PC-9 (cell line): ENCODE results near the gene NUTM1. TPM values are rescaled to one million over a fixed set of nuclear protein-coding genes. Genes with fewer than 3 reads are reported as not detected.

ENCODE experiments used
- BruUV-seq: library from RNA; stranded (reverse); fragments of 400-500 nt; replicated peaks from 2 replicates; lab custom pipeline; 2021; lab: Mats Ljungman, UMichigan
- CTCF ChIA-PET: fragments of 300-600 bp; sonication (Branson Sonifier 250); formaldehyde crosslinking; loops from one replicate; lab custom pipeline; 2022; ENCODE audit warnings: antibody characterized with exemption; lab: Charles Lee
- POLR2A ChIA-PET: fragments of 300-600 bp; sonication (Branson Sonifier 250); formaldehyde crosslinking; loops from one replicate; lab custom pipeline; 2022; ENCODE audit warnings: antibody characterized with exemption; ENCODE audit not compliant: unreplicated experiment; lab: Charles Lee
- DNase-seq, 2 experiments: peaks; one replicate each; pipeline versions ENCODE4 v3.0.0 to v3.0.0-alpha.2; 2015 to 2022; ENCODE audit warnings: mixed read lengths in 1 of 2
- H2AFZ ChIP-seq: fragments of 200-600 bp; sonication (generic); 2 replicates; pipeline ENCODE4 v1.8.1; 2017; ENCODE audit warnings: antibody characterized with exemption
- H3F3A ChIP-seq: fragments of 200-600 bp; sonication (generic); 2 replicates; pipeline ENCODE4 v1.8.1; 2017; ENCODE audit warnings: antibody characterized with exemption, mild to moderate bottlenecking, low read depth; ENCODE audit not compliant: insufficient read depth
- H3K27ac ChIP-seq: fragments of 200-600 bp; sonication (generic); 2 replicates; pipeline ENCODE4 v1.6.1; 2016; ENCODE audit warnings: mixed run types
- H3K27me3 ChIP-seq: fragments of 200-600 bp; sonication (generic); 2 replicates; pipeline ENCODE4 v1.6.1; 2016; ENCODE audit warnings: low read depth, mixed run types; ENCODE audit not compliant: insufficient read depth
- H3K36me3 ChIP-seq: fragments of 200-600 bp; sonication (generic); 2 replicates; pipeline ENCODE4 v1.6.1; 2016; ENCODE audit warnings: low read depth, mixed run types
- H3K4me1 ChIP-seq: fragments of 200-600 bp; sonication (generic); replicated peaks from 2 replicates; pipeline ENCODE4 v1.6.1; 2016; ENCODE audit warnings: mixed run types; ENCODE audit not compliant: insufficient read depth
- H3K4me2 ChIP-seq: fragments of 200-600 bp; sonication (generic); 2 replicates; pipeline ENCODE4 v1.6.1; 2017; ENCODE audit warnings: mixed run types
- H3K4me3 ChIP-seq: fragments of 200-600 bp; sonication (generic); 2 replicates; pipeline ENCODE4 v1.6.1; 2016; ENCODE audit warnings: mixed run types
- H3K79me2 ChIP-seq: fragments of 200-600 bp; sonication (generic); 2 replicates; pipeline ENCODE4 v1.6.1; 2017; ENCODE audit warnings: low read depth, mixed run types
- H3K9me2 ChIP-seq: fragments of 200-600 bp; sonication (generic); 2 replicates; pipeline ENCODE4 v1.8.1; 2017; ENCODE audit warnings: mild to moderate bottlenecking; ENCODE audit not compliant: insufficient read depth
- H3K9me3 ChIP-seq: fragments of 200-600 bp; sonication (generic); 2 replicates; pipeline ENCODE4 v1.8.1; 2016; ENCODE audit warnings: low read depth; ENCODE audit not compliant: insufficient read depth
- H4K20me1 ChIP-seq: fragments of 200-600 bp; sonication (generic); 2 replicates; pipeline ENCODE4 v1.8.1; 2017; ENCODE audit not compliant: insufficient read depth
- CTCF ChIP-seq: fragments of 200-600 bp; sonication (generic); conservative IDR thresholded peaks from 2 replicates; pipeline ENCODE4 v1.6.1; 2017; ENCODE audit warnings: mixed run types, antibody characterized with exemption, mild to moderate bottlenecking, moderate library complexity
- EZH2 ChIP-seq: fragments of 200-600 bp; sonication (generic); IDR thresholded peaks from 2 replicates; pipeline ENCODE4 v1.8.0; 2017; ENCODE audit warnings: antibody characterized with exemption, low read depth
- intact Hi-C: fragments of 100-400 bp; cut with micrococcal nuclease; formaldehyde crosslinking; loops from one replicate; pipeline ENCODE4 v1.10.0; 2022; ENCODE audit not compliant: unreplicated experiment
- total RNA-seq: library from RNA; stranded (reverse); gene quantifications from 2 replicates; pipeline ENCODE4 v1.2.3, GENCODE V29; 2021

NUTM1 gene
- total RNA-seq, 1 experiment from 2014 or later, result not detected

- POLR2A ChIA-PET, result no interaction called here
- H3K9me2 ChIP-seq, result no peaks in the 10 kb centered on the region
Measured at GRCh38 chr15:34324933-34325332, 18.2 kb upstream of the NUTM1 start.

GRCh38 chr15:34325368-34325767, 17.7 kb upstream of the NUTM1 start:
- no peak overlapping the region for H2AFZ ChIP-seq
- CTCF ChIA-PET, result no interaction called here
- no peak overlapping the region for H3K4me3 ChIP-seq
- BruUV-seq, result no TSS peak
- DNase-seq, result no peak
- intact Hi-C loops, result no loop called here
- H3K4me1 ChIP-seq, result no peaks in the 10 kb centered on the region
- H3K9me2 ChIP-seq, result no peaks in the 10 kb centered on the region
- TF ChIP-seq EZH2, result no peak
- no peak for TF ChIP-seq CTCF
- no peaks in the 10 kb centered on the region for H4K20me1 ChIP-seq
- H3K4me2 ChIP-seq, result no peak overlapping the region
- no peaks in the 10 kb centered on the region for H3K79me2 ChIP-seq
- H3K9me3 ChIP-seq, result no peaks in the 10 kb centered on the region
- POLR2A ChIA-PET, result no interaction called here
- no peaks in the 10 kb centered on the region for H3K36me3 ChIP-seq
- H3F3A ChIP-seq, result no peaks in the 10 kb centered on the region
- no peak overlapping the region for H3K27ac ChIP-seq
- no peaks in the 10 kb centered on the region for H3K27me3 ChIP-seq

More at GRCh38 chr15:34324933-34325332, 18.2 kb upstream of the NUTM1 start:
- H4K20me1 ChIP-seq, result no peaks in the 10 kb centered on the region
- no peak overlapping the region for H3K27ac ChIP-seq
- no peaks in the 10 kb centered on the region for H3K27me3 ChIP-seq
- H3F3A ChIP-seq, result no peaks in the 10 kb centered on the region
- H3K36me3 ChIP-seq, result no peaks in the 10 kb centered on the region
- CTCF ChIA-PET, result no interaction called here
- H3K9me3 ChIP-seq, result no peaks in the 10 kb centered on the region
- no peak overlapping the region for H3K4me2 ChIP-seq
- no peak for TF ChIP-seq CTCF
- no peak for TF ChIP-seq EZH2
- no peaks in the 10 kb centered on the region for H3K4me1 ChIP-seq
- BruUV-seq, result no TSS peak
- no peak overlapping the region for H3K4me3 ChIP-seq
- no peak overlapping the region for H2AFZ ChIP-seq
- H3K79me2 ChIP-seq, result no peaks in the 10 kb centered on the region
- no peak for DNase-seq
- intact Hi-C loops, result no loop called here

- Histone ChIP-seq H3K79me2 (no peaks in the 10 kb centered on the region), H3K4me3 (no peak overlapping the region), H3K36me3 (no peaks in the 10 kb centered on the region), H2AFZ (no peak overlapping the region), H3F3A (no peaks in the 10 kb centered on the region), H3K9me3 (no peaks in the 10 kb centered on the region), H3K4me2 (no peak overlapping the region), H3K9me2 (no peaks in the 10 kb centered on the region), H3K27me3 (no peaks in the 10 kb centered on the region), H3K4me1 (no peaks in the 10 kb centered on the region), H3K27ac (no peak overlapping the region), H4K20me1 (no peaks in the 10 kb centered on the region)
- intact Hi-C loops, result no loop called here
- no TSS peak for BruUV-seq
- DNase-seq, result no peak
- CTCF ChIA-PET, result no interaction called here
- POLR2A ChIA-PET, result interaction anchor here (0.6 kb wide), 2 partner anchors 82 to 491 kb away, joined by 3 to 4 read pairs; no protein-coding TSS in a partner anchor
- no peak for TF ChIP-seq CTCF
- no peak for TF ChIP-seq EZH2
Measured at GRCh38 chr15:34327906-34328305, 15.2 kb upstream of the NUTM1 start.
